Stimulated activated CD4-positive, alpha-beta T cell treated with anti-CD3 and anti-CD28 coated beads, TNF-alpha, amount 100 ng/mL, for 1 hour (primary cell): ENCODE measurements around the gene TMEM272.

ENCODE experiments used
- DNase-seq, 3 donors: peaks; one replicate each; pipeline ENCODE4 v3.0.0-alpha.2; 2020; ENCODE audit warnings: low read depth in 3 of 3, low spot score in 1 of 3

The TMEM272 gene

GRCh38 chr13:51856027-51856736 lies 11.2 kb upstream of the TMEM272 start:
- no peak for DNase-seq

DNA sequence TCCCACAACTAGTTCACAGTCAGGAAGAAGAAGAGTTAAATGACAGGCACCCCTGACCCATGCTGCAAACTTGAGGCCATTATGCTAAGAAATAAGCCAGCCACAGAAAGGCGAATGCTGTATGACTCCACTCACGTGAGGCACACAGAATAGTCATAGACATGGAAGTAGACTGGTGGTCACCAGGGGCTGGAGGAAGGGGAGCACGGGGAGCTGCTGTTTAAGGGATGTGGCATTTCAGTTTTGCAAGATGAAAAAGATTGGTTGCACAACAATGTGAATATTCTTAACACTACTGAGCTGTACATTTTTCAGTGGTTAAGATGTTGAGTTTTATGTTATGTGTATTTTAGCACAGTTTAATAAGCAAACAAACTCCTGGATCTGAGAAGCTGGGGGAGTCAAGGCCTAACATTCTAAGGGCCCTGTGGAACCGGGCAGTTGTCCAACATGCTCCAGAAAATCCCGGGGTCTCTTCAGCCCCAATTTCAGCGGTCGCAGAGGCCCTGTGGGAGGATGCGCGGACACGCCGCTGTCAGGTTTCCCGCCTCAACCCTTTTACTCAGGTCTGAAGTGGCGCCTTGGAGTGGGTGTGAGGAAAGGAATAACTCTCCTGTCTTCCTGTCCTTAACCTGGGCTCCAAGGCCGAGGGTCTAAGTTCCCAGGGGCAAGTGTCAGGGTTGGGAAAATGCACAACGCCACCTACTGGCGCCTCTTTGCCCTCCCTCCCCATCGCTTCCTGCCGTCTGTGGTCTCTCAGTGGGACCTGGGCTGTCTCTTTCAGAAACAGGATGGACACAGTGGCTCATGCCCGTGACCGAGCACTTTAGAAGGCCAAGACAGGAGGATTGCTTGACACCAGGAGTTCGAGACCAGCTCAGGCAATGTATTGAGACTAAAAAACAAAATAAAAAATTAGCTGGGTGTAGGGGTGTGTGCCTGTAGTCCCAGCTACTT lies 4.4 kb upstream of the TMEM272 start:
- DNase-seq: peak in 1 of 3 donors; percentile 32

GRCh38 chr13:51848674-51849073 lies 3.7 kb upstream of the TMEM272 start:
- no peak for DNase-seq

DNA sequence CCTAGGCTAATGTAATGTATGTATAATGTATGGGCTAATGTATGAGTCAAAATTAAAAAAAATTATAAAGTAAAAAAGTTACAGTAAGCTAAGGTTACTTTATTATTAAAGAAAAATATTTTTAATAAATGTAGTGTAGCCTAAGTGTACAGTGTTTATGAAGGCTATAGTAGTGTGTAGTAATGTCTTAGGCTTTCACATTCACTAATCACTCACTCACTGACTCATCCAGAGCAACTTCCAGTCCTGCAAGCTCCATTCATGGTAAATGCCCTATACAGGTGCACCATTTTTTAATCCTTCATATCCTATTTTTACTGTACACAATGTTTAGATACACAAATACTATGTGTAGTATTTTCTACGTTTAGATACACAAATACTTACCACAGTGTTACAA lies 1.8 kb upstream of the TMEM272 start:
- no peak for DNase-seq

- no peak for DNase-seq
These were observed 769 bp upstream of the TMEM272 start for GRCh38 chr13:51845574-51846318.

- DNase-seq: no peak
These were observed 1.4 kb downstream of the TMEM272 start for GRCh38 chr13:51843529-51843928.

DNA sequence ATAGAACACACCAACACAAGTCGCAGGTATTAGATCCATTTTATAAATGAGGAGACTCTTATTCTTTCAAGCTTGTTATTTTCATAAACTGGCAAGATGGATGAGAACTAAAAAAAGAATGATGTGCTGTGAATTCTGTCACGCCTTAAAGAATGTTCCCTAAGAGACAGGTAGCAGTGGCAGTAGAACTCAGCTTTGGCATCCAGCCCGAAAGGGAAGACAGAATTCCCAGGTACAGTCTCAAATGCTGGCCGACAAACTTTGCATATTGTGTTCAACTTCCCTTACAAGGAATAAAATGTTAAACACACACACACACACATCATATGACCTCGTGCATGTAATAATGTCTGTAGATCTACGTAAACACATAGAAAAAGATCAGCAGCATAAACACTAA lies 3.2 kb downstream of the TMEM272 start:
- DNase-seq: no peak

DNA sequence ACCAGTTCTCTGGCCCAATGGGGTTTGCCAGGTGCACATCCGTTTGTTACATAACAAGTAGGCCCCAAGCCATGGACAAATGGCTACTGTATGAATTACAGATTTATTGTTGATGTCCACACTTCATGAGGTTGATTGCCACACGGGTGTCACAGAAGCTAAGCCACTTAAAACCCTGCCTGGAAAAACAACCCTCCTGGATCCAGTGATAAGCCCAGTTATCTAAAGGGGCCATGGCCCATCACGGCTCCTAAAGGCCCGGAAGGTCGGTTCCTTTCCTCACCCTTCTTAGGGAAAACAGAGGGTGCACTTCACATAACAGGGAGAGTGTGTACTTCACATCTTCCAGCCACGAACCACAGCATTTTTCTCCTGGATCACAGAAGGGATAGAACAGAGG lies 4.1 kb downstream of the TMEM272 start:
- DNase-seq: no peak

- DNase-seq: no peak
These were observed 5.1 kb downstream of the TMEM272 start for GRCh38 chr13:51839711-51840540.

DNA sequence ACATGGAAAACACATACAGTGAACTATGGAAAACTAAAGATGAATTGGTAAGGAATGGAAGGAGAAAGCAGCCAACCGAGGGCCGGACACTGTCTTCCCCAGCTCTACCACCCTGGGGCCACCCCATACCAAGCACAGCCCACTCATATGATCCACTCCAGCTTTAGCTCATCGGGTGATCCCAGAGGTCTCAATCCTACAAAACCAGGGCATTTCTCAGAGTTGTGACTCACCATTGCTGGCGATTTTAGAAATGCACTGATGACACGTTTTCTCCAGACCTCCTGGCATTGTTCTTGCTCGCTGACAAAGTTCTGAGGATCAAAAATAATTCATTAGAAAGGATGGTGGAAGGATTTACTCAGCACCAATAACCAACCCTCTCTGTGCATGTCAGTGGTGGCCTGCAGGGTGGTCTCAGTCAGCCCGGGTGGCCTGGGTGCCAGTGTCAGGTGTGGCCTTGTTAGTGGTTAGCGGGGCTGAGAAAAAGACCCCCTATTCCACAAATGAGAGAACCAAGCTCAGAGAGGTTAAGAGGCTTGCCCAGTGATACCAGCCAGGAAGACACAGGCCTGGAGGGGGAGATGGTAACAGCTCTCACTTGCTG lies 6.6 kb downstream of the TMEM272 start:
- no peak for DNase-seq

- DNase-seq: no peak
These were observed 8.0 kb downstream of the TMEM272 start for GRCh38 chr13:51837016-51837415.

- no peak for DNase-seq
These were observed 10.3 kb downstream of the TMEM272 start for GRCh38 chr13:51834581-51835171.

- DNase-seq: no peak
These were observed 11.0 kb downstream of the TMEM272 start for GRCh38 chr13:51833980-51834379.

DNA sequence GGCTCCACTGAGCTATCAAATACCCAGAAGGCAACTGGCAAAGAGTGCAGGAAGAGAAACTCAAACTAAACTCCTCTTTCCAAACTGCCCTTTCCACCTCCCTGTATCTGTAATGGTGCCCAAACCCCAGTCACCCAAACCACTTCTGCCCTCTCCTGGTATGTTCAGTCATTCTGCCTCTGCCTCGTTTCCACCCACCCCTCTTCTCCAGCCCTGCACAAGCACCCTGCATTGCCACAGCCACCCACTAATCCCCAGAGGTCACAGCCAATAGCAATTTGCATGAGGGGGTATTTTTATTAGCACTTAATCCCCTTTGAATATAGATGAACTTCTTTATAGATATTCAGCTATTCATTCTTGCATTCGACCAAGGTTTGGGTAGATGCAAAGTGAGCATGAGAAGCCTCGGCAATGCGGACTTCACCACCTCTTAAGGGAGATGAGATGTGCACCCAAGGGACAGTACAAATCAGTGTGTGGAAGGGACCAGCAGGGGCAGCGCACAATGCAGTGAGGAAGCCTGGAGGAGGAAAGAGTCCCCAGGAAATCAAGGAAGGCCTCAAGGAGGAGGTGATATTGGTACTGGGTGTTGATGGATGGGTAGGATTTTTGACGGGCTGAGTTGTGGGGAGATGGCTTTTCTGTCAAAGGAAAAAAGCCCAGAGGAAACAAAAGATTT lies 12.4 kb downstream of the TMEM272 start:
- peak in 2 of 3 donors; percentile 33 to 38 for DNase-seq

DNA sequence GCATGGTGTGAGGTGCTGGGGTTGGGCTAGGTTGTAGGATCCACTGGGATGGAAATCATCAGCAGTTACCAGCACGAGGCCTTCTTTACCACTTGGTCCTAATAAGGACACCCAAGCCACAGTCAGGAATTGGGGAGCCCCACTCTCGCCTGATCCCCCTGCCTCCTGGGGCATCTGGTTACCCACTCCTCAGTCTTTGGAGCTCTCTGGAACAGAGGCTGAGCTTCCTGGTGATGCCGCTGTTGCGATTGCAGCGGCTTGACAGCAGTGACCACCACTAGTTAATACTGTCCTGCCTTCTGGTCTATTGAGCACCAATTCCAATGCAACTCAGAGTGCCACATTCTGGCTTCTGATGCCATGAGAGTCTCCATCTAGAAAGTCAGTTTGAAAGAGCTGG lies 13.5 kb downstream of the TMEM272 start:
- DNase-seq: no peak

DNA sequence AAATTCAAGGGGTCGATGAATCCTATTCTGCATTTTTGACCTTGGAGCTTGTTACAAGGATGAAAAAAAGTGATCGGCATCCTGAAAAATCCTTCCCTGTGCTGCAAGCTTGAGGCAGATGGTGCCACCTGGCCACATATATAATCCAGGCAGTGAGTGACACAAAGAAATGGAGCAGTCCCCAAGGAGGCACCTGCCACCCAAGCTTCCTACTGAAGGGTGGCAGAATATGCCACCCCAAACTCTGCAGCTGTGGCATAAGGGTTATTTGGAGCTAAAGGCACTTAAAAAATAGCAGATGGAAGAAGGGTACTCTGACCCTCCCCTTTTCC lies 15.4 kb downstream of the TMEM272 start:
- DNase-seq: no peak

DNA sequence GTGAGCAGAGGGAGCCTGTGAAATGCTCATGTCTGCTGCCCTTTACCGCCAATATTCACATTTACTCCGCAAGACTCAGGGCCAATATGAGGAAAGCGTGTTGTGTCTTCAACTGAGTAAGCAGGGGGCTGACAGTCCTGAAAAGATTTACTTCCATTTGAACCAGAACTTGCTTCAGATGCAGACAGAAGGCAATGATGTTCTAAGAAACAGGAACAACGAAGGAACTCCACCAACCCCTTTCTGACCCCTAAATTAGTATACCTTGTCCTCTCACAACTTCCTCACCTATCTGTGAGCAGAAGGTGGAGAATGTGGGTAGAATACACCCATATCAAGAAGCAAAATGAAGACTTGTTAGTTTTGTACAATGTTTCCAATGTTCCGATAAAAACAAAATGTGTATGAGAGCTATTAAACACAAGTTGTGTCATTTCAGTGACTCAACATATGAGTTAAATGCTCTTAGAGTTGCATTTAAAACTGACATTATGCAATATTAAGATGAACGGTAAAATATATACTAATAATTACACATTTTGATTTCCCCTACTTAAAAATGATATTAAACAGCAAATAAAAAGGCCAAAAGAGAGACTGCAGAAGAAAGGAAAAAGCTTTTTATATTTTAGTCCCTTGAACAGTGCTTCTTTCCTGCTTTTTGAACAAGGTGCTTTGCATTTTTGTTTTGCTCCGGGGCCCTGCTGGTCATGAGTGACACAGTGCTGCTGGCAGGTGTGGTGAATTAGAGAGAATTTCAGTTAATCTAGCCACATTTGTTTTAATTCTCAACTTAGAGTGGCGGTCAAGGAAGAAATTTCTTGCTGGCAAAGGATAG lies 16.0 kb downstream of the TMEM272 start:
- no peak for DNase-seq

GRCh38 chr13:51827254-51827653 lies 17.7 kb downstream of the TMEM272 start:
- DNase-seq: no peak

- no peak for DNase-seq
These were observed 18.4 kb downstream of the TMEM272 start for GRCh38 chr13:51826606-51827005.
